SK-N-SH treated with all-trans-retinoic acid at 6 μM for 48 hours (cell line): ENCODE data around the gene GREB1L.

Experiments
- ARNTL ChIP-seq: fragments of 450-650 bp; formaldehyde crosslinking; IDR thresholded peaks from 2 replicates; pipeline ENCODE4 v1.5.0; 2020; ENCODE audit warnings: low read depth, mild to moderate bottlenecking, moderate library complexity, borderline replicate concordance
- CSDC2 ChIP-seq: fragments of 250-450 bp; sonication (Bioruptor Pico); IDR thresholded peaks from 2 replicates; pipeline ENCODE4 v1.5.0; 2020; ENCODE audit warnings: mild to moderate bottlenecking, moderate library complexity
- GLIS3 ChIP-seq: fragments of 250-450 bp; sonication (Bioruptor Pico); IDR thresholded peaks from 2 replicates; pipeline ENCODE4 v1.5.0; 2020; ENCODE audit warnings: mild to moderate bottlenecking, moderate library complexity
- RARB ChIP-seq: fragments of 250-450 bp; sonication (Bioruptor Pico); IDR thresholded peaks from 2 replicates; pipeline ENCODE4 v1.8.0; 2021; ENCODE audit warnings: mild to moderate bottlenecking, moderate library complexity
- SNAI2 ChIP-seq: fragments of 250-450 bp; sonication (Bioruptor Pico); IDR thresholded peaks from 2 replicates; pipeline ENCODE4 v1.5.0; 2020; ENCODE audit warnings: mild to moderate bottlenecking, moderate library complexity
- TCF4 ChIP-seq: fragments of 250-450 bp; sonication (Bioruptor Pico); IDR thresholded peaks from 2 replicates; pipeline ENCODE4 v1.8.0; 2021; ENCODE audit warnings: mild to moderate bottlenecking, moderate library complexity, borderline replicate concordance
- ZC3H10 ChIP-seq: fragments of 250-450 bp; sonication (Bioruptor Pico); IDR thresholded peaks from 2 replicates; pipeline ENCODE4 v1.5.1; 2021; ENCODE audit warnings: mild to moderate bottlenecking, moderate library complexity
- ZFP3 ChIP-seq: fragments of 250-450 bp; sonication (Bioruptor Pico); IDR thresholded peaks from 2 replicates; pipeline ENCODE4 v1.5.0; 2020; ENCODE audit warnings: mild to moderate bottlenecking, moderate library complexity
- ZFP30 ChIP-seq: fragments of 450-650 bp; formaldehyde crosslinking; IDR thresholded peaks from 2 replicates; pipeline ENCODE4 v1.5.0; 2022; ENCODE audit warnings: mild to moderate bottlenecking, moderate library complexity
- ZNF8 ChIP-seq: fragments of 450-650 bp; formaldehyde crosslinking; IDR thresholded peaks from 2 replicates; pipeline ENCODE4 v1.5.0; 2020; ENCODE audit warnings: mild to moderate bottlenecking, moderate library complexity
- TF ChIP-seq, protein P1 (sequence below): fragments of 250-450 bp; sonication (Bioruptor Pico); IDR thresholded peaks from 2 replicates; pipeline ENCODE4 v1.5.1; 2021; ENCODE audit warnings: mild to moderate bottlenecking, moderate library complexity
- TF ChIP-seq, protein P2 (sequence below): fragments of 250-450 bp; sonication (Bioruptor Pico); IDR thresholded peaks from 2 replicates; pipeline ENCODE4 v1.8.0; 2020; ENCODE audit warnings: mild to moderate bottlenecking, moderate library complexity, borderline replicate concordance
- TF ChIP-seq, protein P3 (sequence below): fragments of 250-450 bp; sonication (Bioruptor Pico); IDR thresholded peaks from 2 replicates; pipeline ENCODE4 v1.5.1; 2020; ENCODE audit warnings: low read depth, mild to moderate bottlenecking, moderate library complexity

DNA sequence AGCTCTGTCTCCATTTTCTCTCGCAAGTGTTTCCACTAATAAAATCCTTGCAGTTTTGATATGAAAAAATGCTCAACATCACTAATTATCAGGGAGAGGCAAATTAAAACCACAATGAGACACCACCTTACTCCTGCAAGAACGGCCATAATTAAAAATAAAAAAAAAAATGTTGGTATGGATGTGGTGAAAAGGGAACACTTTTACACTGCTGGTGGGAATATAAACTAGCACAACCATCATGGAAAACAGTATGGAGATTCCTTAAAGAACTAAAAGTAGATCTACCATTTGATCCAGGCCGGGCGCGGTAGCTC lies 49.8 kb upstream of the GREB1L start:
- TF ChIP-seq ZFP3 (CRISPR knock-in tag) (no peak), ARNTL (CRISPR knock-in tag) (no peak), ZNF8 (no peak), SNAI2 (CRISPR knock-in tag) (no peak), CSDC2 (CRISPR knock-in tag) (no peak), TCF4 (CRISPR knock-in tag) (no peak), GLIS3 (CRISPR knock-in tag) (no peak), ZC3H10 (CRISPR knock-in tag) (no peak), ZFP30 (CRISPR knock-in tag) (no peak), RARB (CRISPR knock-in tag) (no peak)
- TF ChIP-seq, protein P1, sequence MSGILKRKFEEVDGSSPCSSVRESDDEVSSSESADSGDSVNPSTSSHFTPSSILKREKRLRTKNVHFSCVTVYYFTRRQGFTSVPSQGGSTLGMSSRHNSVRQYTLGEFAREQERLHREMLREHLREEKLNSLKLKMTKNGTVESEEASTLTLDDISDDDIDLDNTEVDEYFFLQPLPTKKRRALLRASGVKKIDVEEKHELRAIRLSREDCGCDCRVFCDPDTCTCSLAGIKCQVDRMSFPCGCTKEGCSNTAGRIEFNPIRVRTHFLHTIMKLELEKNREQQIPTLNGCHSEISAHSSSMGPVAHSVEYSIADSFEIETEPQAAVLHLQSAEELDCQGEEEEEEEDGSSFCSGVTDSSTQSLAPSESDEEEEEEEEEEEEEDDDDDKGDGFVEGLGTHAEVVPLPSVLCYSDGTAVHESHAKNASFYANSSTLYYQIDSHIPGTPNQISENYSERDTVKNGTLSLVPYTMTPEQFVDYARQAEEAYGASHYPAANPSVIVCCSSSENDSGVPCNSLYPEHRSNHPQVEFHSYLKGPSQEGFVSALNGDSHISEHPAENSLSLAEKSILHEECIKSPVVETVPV (CRISPR knock-in tag), result no peak
- TF ChIP-seq, protein P2, sequence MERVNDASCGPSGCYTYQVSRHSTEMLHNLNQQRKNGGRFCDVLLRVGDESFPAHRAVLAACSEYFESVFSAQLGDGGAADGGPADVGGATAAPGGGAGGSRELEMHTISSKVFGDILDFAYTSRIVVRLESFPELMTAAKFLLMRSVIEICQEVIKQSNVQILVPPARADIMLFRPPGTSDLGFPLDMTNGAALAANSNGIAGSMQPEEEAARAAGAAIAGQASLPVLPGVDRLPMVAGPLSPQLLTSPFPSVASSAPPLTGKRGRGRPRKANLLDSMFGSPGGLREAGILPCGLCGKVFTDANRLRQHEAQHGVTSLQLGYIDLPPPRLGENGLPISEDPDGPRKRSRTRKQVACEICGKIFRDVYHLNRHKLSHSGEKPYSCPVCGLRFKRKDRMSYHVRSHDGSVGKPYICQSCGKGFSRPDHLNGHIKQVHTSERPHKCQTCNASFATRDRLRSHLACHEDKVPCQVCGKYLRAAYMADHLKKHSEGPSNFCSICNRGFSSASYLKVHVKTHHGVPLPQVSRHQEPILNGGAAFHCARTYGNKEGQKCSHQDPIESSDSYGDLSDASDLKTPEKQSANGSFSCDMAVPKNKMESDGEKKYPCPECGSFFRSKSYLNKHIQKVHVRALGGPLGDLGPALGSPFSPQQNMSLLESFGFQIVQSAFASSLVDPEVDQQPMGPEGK (CRISPR knock-in tag), result no peak
- TF ChIP-seq, protein P3, sequence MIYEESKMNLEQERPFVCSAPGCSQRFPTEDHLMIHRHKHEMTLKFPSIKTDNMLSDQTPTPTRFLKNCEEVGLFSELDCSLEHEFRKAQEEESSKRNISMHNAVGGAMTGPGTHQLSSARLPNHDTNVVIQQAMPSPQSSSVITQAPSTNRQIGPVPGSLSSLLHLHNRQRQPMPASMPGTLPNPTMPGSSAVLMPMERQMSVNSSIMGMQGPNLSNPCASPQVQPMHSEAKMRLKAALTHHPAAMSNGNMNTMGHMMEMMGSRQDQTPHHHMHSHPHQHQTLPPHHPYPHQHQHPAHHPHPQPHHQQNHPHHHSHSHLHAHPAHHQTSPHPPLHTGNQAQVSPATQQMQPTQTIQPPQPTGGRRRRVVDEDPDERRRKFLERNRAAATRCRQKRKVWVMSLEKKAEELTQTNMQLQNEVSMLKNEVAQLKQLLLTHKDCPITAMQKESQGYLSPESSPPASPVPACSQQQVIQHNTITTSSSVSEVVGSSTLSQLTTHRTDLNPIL (CRISPR knock-in tag), result no peak
